VCaP (cell line): ENCODE measurements around the gene ZDHHC1.

Experiments used
- H3K27ac ChIP-seq: fragments of 450-650 bp; 2 replicates; pipeline ENCODE4 v1.5.1; 2017
- TF ChIP-seq, protein P1 (sequence below): fragments of 450-650 bp; conservative IDR thresholded peaks from 2 replicates; pipeline ENCODE4 v1.5.1; 2017; ENCODE audit warnings: mild to moderate bottlenecking, moderate library complexity

Gene ZDHHC1

DNA sequence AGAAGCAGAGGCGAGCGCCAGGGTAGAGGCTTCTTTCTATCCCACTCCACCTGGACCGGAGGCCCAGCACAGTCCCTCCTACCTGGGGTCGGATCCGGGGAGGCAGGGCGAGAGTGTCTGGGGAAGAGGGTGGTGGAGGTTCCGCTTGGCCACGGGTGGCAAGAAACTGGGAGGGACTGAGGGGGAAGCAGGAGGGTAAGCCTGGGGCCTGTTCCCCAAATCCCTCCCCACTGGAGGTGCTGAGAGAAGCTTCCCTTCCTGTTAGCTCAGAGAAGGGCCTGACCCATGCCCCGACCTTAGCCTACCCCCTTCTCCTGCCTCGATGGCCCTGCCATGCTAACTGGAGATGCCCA lies 21.2 kb downstream of the ZDHHC1 start:
- TF ChIP-seq, protein P1, sequence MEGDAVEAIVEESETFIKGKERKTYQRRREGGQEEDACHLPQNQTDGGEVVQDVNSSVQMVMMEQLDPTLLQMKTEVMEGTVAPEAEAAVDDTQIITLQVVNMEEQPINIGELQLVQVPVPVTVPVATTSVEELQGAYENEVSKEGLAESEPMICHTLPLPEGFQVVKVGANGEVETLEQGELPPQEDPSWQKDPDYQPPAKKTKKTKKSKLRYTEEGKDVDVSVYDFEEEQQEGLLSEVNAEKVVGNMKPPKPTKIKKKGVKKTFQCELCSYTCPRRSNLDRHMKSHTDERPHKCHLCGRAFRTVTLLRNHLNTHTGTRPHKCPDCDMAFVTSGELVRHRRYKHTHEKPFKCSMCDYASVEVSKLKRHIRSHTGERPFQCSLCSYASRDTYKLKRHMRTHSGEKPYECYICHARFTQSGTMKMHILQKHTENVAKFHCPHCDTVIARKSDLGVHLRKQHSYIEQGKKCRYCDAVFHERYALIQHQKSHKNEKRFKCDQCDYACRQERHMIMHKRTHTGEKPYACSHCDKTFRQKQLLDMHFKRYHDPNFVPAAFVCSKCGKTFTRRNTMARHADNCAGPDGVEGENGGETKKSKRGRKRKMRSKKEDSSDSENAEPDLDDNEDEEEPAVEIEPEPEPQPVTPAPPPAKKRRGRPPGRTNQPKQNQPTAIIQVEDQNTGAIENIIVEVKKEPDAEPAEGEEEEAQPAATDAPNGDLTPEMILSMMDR = no peak
- H3K27ac ChIP-seq = no peak overlapping the region

DNA sequence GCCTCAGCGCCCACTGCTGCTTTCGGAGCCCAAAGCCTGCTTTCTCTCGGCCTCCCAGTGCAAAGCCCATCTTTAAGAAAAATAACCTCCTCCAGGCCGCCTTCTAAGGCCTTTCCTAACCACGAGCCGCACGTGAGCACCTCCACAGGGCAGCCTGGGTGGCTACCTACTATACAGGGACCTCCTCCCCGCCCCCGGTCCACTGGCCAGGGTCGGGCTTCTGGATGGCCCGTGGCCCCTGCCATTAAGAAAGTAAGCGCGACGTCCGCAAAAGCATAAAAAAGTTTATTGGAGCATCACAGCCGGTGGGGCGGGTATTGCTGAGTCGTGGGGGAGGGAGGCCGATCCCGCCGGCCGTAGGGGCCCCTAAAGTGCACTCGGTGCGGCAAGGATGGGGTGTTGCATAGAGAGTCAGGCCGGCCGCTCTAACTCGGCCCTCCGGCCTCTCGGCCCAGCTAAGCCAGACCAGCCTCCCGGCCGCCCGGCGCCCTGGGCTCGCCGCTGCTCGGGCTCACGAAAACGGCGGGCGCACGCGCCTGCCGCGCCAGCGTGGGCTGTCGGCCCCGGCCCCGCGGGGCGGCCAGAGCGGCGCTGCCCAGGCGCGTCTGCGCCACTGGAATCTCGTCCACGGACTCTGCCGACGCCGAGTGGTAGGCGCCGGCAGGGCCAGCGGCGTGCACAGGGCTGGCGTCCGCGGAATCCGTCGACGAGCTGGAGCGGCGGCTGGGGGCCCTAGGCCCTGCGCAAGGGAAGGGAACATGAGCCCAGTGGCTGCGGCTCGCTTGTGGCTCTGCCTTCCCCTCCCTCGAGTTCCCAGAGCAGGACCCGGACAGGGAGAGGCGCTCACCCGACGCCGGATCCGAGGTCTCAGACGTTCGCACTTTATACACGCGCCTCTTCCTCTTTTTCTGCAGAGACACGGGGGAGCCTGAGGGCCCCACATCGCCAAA lies 21.8 kb downstream of the ZDHHC1 start:
- no peak overlapping the region for H3K27ac ChIP-seq
- TF ChIP-seq, protein P1 = no peak

DNA sequence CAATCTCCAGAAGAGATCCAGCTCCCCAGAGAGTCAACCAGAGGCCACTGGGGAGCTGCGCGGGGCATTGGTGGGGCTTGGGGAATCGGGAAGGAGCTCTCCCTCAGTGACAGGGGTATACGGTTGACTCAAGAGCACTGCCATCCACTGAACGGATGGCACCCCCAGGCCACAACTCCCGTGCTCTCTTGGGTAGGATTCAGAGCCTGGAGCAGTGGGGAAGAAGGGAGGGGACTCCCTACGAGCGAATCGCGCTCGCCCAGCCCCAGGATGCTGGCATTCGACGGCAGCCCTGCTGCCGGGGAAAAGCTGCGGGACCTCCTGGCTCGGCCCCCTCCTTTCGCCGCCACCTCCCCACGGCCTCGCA lies 22.5 kb downstream of the ZDHHC1 start:
- TF ChIP-seq, protein P1 = no peak
- H3K27ac ChIP-seq = no peak overlapping the region

DNA sequence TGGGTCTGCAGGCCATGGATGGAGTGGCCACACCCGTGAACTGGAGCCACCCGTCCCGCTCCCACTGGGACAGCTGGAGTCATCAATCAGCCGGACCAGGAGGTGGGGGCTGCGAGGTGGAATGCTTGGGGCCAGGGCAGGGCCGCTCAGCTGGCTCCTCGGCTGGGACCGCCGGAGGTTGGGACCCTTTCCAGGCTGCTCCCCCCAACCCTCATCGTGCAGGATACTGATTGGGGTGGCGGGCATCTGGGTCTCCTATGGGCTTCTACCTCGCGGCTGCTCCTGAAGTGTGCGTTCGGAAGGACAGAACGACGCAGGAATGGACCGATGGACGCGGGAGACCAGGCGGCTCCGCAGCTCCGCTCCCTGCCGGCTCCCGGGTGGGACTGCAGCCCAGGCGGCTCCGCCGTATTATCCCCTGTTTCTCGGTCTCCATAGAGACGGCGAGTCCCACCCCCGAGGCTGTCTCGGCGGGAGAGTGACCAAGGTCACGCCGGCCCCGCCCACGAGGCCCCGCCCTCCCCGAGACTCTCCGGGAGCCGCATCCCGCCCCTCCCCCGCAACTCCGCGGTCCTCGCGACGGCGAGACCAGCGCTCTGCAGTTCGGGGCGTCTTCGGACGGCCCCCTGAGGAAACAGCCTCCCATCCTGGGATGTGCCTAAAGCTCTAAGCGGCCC lies 23.0 kb downstream of the ZDHHC1 start, which contains the start of gene TPPP3:
TPPP3 (minus strand) TSS at position 388 of the 677 bp plus-strand sequence. CDS start 2,387 bp downstream, outside the sequence.
- H3K27ac ChIP-seq = no peak within 1 kb of the TSS

DNA sequence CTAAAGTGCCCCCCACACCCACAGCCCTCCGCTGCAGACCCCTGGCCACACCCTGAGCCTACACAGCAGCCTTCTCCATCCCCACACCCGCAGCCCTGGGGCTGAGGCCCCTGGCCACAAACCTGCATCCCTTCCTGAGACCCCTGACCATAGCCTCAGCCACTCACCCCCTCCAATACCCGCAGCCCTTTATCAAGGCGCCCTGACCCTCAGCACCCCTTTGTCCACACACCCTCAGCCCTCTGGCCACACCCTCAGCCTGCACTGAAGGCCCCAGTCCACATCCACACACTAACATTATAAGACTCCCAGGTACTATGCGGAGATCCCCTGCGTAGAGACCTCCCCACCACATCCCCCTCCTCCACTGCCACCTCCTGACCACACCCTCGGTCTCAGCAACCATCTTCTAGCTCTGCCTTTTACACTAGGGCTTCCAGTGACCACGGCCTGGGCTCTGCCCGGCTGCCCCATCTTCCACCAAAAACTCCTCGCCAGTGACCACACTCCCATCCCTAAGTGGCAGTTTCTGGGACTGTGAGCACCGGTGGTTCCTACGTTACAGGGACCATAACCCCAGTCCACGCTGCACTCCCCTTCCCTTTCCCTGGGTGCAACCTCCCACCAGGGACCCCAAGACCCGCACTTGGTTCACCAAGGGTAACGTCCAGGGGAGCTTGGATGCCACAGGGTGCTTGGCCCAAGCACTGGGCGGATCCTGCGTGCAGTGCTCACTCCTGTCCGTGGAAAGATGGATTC lies 23.8 kb downstream of the ZDHHC1 start:
- TF ChIP-seq, protein P1 = no peak

More for the DNA sequence above, 23.0 kb downstream of the ZDHHC1 start, which contains the start of gene TPPP3:
- TF ChIP-seq, protein P1 = no peak

DNA sequence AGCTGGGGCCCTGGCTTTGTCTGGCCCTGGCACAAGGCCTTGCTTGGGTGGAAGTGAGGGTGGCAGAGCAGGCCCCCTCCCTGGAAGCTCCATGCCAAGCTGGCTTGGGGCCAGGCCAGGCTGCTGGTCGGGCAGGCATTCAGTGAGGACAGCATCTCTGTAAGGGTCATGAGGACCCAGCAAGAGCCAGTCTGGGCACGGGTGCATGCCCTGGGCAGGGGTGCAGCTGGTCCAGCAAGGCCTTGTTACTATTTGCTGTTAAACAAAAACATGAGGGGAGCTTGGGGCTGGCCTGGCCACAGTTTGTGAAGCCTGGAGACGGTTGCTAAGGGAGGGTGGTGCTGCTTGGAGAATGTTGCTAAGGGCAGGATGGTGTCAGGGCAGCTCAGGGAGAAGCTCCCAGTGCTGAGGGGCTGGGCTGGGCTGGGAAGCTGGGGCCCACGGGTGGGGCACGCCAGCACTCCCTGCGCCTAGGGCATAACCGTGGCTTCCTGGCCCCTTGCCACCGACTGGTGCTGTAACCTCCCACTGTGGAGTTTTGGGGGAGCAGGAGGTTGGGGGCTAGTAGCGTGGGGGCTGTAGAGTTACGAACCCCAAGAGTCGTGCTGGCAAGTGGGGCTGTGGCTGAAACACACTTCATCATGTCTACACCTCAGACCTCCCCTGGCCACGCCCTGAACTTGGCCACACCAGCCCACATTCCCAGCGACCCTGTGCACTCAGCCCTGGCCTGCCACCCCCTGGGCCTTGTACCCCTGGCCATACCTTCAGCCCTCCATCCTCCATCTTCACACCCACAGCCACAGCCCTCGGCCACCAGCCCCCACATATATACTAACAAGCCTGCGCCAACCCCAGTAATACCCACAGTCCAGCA lies 24.6 kb downstream of the ZDHHC1 start:
- TF ChIP-seq, protein P1 = no peak
- H3K27ac ChIP-seq = no peak overlapping the region

More for the DNA sequence above, 23.8 kb downstream of the ZDHHC1 start:
- no peak overlapping the region for H3K27ac ChIP-seq
